Activated CD8-positive, alpha-beta memory T cell treated with anti-CD3 and anti-CD28 coated beads for 24 hours (primary cell): Measurements from ENCODE around the gene CYB561D1.
A peak's percentile ranks its signal among the peaks of the same experiment; 100 is the strongest.

Source experiments
- DNase-seq: peaks from one replicate; pipeline ENCODE4 v3.0.0-alpha.2; 2020

The CYB561D1 gene

DNA sequence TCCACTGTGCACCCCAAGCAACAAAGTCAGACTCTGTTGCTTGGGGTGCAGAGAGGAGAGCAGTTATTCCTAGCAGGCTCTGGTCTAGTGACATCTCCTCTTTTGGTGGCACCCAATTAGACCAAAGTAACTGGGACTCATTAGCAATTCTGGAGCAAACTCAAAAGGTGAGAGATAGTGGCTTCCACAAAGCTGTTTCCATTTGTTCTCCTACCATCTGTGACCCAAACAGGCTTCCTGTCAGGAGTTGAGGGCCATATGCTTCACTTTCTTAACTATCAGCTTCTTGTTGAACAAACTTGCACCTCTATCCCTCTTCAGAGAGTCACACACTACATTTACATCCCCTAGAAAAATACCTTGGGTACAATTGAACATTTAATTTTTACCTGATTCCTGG, 11.7 kb upstream of the CYB561D1 start:
- no peak for DNase-seq

DNA sequence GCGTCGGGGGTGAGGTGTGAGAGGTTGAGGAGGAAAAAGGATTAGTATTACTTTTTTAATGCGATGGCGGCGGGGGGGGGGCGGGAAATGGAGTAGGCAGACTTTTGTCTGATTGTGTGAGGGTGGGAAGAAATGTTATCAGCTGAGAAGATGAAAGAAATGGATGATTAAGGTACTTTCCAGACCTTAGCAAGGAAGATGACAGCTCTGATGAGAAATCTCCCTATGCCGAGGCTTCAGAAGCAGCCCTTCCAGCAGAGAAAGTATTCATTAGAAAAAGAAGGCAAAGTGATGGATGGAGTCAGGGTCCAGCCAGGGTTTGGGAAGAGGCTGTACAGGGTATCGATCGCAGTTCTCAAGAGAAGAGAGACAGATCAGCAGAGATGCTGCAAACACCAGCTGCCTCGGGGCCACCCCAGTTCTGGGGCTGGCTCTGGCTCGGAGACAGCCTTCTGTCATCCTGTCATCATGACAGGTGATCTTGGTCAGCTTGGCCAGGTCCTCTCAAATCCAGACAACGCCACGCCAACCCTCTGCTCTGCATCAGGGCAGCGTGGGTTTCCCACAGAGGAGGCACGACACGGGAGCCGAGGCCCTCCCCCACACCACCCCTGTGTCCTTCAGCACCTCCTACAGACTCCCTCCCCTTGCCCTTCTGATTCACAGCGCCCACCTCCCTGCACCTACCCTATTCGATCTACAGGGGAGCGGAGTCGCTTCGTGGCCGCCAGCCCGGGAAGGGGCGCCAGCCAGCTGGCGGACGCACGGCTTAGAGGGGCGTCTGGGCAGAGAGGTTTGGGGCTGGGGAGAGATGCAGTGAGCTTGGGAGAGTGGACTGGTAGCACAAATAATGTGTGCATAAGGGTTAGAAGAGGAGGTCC, 10.9 kb upstream of the CYB561D1 start:
- DNase-seq: peak; percentile 82

DNA sequence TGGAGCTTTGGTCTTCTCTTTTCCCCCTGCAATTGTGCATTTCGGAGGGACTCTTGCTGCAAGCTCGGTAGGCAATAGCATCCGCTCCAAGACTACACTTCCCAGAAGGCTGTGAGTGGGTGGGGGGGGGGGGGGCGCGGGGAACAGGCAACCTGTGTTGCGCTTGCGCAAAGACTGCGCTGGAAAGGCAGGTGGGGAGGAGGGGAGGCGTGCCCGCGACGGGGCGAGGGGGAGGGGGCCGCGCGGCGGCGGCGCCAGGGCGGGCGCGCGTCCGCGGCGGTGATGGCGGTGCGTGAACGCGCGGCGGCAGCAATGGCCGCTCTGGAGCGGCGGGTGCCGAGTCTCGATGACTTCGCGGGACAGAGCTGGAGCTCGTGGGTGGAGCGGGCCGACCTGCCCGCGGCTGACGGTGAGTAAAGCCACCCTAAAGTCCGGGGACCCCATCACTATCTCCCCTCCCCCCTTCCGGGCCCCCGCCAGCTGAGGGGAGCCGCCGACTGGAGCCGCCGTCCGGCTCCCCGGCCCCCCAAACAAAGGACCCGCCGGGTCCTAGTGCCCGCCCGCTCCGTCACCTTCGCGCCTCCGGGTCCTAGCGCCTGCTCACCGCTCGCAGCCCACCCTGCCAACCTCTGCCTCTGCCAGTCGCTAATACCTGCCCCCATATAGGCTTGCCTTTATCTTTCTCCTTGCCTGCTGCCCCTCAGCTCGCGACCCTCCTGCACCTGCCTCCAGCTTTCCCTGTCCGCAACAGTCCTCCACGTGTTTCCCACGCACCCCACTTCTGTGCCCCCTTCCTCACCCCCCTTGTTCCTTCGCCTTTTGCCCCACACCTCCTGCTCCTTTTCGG, 10.0 kb upstream of the CYB561D1 start, which contains the start of gene ATXN7L2:
TSS of gene ATXN7L2 (plus strand) at position 234 of the 847 bp plus-strand sequence. CDS start at position 283, 49 bp downstream.
- peak; percentile 93 for DNase-seq

DNA sequence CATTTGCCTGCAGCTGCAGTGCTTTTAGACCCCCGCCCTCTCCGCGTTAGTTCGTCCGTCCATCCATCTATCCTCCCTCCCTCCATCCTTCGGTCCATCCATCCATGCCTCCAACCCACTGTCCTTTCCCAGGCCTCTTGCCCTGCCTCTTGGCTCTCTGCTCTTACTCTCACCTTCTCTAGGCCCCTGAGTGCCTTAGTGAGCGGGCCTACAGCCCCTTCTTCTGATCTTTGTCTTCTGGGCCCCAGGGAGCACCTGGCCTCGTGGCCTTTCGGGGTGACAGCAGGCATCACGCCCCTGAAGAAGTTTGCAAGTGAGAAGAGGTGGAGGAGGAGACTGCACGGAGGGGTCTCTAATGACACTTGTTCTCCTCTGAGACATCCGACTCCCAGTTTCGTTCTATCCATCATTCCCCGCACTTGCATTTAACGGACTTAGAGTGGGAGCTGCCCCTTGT, 9.3 kb upstream of the CYB561D1 start:
- DNase-seq: peak; percentile 74

DNA sequence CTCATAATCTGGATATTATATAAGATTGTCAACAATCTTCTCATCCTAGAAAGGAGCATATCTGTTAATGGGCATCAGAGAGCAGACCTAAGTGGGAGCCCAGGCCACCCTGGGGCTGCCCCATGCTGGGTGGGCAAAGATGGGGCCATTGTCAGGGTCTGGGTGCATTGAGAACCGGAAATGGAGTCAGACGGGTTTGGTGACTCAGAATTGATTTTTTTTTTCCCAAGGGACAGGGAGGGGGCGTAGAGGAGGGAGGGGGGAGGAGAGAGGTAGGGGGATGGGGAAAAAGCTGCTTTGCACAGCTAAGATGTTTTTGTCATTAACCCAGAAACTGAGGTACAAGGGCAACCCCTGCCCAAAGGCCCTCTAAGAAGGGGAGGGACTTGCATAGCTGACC, 8.9 kb upstream of the CYB561D1 start:
- DNase-seq: no peak

DNA sequence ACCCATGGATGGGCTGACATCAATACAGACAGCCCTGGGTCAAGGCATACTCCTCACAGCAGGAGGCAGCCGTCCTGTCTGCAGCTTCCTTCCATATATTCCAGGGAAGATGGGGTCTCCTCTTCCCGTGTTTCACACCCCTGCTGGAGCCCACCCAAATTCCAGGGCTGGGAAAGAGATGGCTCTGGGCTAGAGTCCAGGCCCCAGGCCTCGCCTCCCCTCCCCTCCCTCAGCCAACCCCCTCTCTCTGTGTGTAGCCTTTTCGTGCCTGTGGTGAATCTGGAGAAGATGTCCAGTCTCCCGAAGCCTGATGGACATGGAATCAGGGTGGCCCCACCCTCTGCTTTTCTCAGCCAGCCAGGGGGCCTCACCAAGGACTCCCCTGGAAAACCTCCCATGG, 6.6 kb upstream of the CYB561D1 start:
- no peak for DNase-seq

DNA sequence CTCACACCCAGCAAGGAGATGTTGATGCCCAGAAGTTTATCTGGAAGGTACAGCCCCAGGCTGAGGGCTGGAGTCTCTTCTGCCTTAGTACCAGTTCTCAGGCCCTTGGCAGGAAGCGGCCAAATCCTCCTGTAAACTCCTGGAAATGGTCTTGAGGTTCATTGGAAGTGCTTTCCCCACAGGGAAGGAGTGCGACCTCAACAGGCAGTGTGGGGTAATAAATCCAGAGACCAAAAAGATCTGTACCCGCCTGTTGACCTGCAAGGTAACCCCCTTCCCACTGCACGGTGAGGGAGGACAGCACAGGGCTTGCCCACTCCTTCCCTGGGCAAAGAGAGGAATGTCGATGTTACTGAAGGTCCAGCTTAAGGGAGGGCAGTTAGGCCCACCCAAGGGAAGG, 5.7 kb upstream of the CYB561D1 start:
- no peak for DNase-seq

DNA sequence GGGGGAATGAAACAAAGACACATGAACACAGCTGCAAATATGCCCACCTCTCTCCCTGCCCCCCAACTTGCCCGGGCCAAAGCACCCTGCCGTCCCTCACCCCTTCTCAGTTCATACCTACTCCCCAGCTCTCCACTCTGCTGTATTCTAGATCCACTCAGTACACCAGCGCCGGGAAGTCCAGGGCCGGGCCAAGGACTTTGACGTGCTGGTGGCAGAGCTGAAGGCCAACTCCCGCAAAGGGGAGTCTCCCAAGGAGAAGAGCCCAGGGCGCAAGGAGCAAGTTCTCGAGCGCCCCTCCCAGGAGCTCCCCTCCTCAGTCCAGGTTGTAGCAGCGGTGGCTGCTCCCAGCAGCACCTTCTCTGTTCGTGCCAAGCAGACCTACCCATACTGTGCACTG, 5.2 kb upstream of the CYB561D1 start:
- DNase-seq: no peak

DNA sequence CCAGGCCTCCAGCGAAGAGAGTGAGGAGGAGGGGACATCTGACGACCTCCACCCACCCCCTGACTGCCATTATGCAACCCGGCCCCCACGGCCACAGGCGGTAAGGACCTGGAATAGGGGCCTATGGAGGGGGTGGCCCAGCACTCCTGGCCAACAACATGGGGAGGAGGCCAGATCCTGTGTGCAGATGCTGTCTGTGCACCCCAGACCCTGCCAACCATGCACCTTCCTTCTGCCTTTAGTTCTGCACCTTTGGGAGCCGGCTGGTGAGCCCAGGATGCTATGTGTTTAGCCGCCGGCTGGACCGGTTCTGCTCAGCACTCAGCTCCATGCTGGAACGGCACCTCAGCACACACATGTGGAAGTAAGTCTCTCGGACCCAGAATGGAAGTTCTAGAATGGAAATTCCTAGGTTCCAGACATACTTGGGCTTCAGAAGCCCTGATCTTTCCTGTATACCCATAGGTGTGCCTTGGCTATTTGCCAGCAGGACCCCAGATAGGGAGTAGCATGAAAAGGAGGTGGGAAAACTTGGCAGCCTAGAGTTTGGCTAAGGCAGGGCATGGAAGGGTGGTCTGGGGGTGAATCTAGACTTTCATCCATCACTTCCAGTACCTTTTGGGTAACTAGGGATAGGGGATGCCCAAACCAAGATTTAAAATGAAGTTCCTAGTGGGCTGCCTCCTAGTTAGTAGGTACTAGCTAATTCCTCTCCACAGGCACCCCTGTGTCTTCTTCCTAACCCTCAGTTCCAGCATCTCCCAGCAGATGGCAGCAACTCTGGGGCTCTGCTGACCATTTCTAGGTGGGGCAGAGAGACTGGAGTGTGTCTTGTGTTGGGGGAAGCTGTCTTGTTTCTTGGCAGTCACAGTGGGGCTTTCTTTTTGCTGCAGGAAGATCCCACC, 3.6 kb upstream of the CYB561D1 start:
- peak; percentile 88 for DNase-seq

DNA sequence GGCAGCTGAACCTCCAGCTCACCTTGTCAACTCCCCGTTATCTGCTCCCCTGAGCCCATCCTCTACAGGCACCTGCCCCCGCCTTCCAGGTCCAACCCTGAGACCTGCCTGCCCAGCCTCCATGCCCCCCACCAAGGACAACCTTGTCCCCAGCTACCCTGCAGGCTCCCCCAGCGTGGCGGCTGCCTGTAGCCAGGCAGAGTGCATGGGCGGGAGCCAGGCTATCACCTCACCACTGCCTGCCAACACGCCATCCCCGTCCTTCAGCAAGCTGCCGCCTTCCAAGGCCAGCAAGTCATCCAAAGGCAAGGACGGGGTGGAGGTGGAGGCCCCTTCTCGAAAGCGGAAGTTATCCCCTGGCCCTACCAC, 3.0 kb upstream of the CYB561D1 start:
- DNase-seq: no peak

DNA sequence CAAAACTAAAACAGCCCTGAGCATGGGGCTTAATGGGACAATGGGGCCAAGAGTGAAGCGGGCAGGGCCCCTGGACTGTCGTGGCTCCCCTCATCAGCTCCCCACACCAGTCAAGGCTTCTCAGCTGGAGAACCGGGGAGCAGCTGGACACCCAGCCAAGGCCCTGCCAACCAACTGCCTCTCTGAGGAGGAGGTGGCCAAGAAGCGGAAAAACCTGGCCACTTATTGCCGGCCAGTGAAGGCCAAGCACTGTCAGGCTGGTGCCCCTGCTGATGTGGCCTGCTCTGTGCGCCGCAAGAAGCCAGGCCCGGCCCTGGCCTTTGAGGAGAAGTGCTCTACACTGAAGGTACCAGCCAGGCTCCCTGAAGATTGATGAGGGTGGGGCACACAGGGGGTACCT, 2.5 kb upstream of the CYB561D1 start:
- DNase-seq: no peak

DNA sequence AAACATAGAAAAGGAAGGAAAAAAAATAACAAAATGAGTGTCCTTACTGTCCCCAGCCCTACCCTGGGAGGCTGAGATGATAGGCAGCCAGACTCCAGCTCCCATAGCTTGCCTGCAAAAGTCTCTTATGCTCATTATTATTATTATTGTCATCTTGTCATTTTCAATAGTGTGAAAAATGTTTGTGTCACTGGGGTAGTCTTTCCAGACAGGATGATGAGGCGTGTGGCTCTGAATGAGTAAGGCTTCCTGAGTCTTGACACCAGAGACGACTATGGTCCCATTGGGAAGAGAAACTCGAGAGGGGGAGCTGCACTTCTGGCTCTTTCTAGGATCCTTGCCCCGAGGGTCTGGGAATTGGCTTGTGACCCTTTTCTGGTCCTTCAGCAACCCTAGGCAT, 1.1 kb upstream of the CYB561D1 start:
- no peak for DNase-seq

DNA sequence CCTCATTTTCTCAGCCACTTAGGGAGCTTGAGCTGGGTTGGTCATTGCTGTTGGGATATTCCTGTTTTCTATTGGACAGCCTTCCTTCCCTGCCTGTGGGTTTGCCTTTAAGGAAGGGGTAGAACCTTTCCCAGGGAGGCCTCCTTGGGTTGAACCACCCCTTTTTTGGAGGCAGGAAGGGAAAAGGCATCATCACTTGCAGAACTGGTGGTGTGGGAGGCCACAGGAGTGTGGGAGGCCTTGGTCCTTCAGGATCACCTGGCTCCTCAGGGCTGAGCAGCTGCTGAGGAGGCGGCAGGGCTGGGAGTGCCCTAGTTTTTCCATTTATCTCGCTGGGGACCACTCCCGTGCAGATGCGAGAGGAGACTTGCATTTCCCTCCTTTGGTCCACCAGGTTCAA, 667 bp upstream of the CYB561D1 start:
- no peak for DNase-seq

DNA sequence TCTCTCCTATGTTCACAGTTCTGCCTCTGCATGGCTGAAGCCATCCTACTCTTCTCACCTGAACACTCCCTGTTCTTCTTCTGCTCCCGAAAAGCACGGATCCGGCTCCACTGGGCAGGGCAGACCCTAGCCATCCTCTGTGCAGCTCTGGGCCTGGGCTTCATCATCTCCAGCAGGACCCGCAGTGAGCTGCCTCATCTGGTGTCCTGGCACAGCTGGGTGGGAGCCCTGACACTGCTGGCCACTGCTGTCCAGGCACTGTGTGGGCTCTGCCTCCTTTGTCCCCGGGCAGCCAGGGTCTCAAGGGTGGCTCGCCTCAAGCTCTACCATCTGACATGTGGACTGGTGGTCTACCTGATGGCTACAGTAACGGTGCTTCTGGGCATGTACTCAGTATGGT, 1.8 kb downstream of the CYB561D1 start:
- DNase-seq: no peak

DNA sequence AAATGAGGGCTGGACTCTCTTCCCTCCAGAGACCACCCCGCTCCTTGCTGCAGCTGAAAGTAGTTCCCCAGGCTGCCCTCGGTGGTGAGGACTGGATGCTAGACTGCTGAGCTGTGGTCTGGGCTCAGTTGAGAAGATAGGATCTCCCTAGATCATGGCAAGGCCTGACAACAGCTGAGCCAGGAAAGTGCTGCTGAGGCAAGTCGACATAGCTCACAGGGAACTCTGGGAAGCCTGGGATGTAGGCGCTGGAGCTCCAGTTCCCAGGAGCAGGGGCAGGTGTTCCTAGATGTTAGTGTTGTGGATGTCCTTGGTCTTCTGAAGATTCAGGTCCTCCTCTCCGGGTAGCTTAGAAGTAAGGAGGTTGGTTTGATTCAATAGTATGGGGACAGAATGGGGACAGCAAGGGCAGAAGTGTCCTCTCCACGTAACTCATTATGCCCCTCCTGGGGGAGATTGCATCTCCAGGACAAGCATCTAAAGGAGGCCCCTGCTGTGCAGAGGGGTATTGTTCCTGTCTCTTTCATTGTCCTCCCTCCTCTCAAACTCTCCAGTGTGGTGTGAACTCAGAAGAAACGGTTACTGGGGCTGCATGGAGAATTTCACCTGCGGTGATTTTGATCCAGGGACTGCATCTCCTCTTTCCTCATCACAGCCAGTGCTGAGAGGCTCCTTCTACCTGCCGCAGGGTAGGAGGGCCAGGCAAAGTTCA, 3.7 kb downstream of the CYB561D1 start:
- no peak for DNase-seq

DNA sequence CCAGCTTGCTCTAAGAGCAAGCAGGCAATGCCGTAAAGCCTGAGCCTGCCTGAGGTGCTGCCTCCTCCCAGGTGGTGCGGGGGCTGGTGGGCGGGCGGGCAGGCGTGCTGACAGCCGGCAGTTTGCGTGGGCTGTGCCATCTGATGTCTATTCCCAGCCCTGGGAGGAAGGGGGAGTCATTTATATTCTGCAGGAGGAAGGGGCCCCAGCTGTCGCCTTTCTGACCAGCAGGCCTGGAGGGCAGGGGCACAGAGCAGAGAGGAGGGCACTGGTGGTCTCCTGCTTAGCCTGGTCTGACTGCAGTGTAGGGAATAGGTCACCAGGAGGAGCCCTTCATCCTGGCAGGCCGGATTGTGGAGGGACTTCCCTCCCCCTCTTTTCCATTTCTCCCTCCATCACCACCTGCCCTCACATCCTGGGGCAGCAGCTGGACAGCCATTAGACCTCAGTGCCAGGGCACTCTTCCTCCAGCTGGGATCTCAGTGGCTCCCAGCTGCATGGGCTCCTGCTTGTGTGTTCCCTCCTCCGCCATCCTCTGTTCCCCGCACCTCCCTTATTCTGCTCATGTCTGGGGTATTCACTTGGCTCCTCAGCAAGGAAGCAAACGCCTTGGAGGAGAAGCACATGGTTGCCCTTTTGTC, 4.4 kb downstream of the CYB561D1 start:
- DNase-seq: no peak

DNA sequence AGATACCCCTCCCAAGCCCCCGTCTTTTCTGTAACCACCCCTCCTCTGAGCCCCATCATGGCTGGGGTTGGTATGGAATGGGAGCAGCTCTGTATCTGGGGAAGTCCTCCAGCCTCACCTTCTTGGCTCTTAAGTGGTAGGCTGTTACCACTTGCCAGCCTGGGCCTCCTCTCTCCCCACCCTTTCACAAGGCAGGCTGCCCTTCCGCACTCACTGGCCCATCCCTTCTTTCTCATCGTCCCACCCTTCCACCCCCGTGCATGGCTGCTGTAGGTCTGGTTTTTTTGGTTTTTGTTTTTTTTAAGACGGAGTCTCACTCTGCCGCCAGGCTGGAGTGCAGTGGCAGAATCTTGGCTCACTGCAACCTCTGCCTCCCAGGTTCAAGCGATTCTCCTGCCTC, 5.2 kb downstream of the CYB561D1 start:
- no peak for DNase-seq

DNA sequence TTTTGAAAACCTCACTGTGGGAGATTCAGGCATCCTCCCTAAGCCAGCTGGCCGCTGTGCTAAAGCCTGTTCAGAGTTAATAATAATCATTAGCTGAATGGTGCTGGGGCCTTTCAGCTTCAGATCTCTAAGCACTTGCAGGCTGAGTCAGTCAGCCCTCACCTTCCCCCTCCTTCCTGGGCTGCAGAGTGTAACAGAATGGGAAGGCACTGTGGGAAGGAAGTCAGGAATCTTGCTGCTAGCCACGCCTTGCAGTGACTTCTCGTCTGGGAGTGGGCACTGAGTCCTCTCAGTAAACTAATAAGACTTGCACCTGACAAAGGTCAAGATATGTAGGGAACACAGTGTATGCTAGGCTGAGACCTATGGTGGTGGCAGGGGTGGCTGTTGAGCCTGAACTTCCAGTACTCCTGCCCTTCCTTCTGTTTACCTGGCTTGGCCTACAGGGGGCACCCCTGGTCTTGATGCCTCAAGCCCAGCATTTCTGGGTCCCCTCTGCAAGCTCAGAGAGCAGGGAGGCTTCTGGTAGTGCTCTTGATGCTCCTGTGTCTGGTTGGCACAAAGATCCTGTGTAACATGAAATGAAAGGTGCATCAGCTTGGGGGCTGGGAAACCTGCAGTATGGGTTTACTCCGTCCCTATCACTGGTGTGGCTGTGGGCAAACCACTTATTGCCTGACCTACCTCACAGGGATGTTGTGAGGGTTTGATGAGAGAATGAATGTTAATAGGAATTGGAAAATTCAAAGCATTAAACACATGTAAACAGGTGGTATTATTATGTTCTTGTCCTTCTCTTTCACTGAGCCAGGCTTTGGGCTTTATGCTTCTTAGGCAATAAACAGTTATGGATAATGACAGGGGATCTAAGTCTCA, 6.0 kb downstream of the CYB561D1 start:
- DNase-seq: peak; percentile 79

DNA sequence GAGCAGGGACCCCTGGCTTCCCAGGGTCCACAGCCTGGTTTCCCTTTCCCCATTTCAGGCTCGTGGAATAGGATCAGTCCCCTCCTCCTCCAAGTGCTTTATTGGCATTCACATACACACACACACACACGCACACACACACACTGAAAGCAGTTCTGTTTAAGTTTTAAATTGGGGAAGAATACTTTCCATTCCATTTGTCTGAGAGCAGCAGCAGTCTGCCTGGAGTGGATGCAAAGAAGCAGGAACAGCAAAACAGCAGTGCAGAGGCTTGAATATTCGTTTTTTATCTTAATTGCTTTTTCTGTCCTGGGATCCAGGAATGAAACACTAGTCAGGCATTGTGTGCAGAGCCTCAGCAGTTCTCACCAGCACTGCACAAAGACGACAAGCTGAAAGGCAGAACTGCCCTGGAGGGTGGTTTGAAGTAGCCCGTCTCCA, 7.1 kb downstream of the CYB561D1 start:
- DNase-seq: no peak

DNA sequence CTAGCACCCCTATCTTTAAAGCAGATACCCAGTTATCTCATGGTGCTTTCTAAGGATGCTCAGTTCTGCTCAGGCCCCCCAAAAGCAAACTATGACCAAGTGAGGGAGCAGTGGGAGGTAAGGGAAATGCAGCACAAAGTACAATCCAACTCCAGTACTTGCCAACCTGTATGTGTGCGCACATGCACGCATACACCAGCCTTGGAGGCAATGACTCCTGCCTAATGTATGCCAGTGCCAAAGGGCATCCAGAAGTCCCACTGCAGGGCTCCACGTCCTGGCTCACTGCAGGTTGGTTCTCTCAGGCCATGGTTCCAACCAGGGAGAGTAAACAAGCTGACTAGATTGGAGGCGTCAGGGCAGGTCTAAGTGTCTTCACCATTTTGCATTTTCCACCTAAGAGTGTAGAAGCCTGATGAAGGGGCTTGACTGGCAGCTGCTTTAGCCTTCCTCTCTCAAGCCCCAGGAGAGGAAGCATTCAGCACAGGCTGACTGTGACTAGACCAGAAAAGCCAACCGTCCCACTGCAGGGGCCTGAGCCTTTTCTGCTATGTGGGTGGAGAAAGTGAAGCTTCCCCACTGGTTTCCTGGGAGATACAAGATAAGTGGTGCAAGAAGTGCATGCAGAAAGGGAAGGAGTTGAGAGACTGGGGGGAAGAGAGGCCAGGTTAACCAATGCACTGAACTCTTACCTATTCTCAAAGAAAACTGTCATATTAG, 7.9 kb downstream of the CYB561D1 start:
- no peak for DNase-seq
